GM12891 (cell line): ENCODE data around the gene AKAP9.
A peak's percentile ranks its signal among the peaks of the same experiment; 100 is the strongest.
"Not testable (repeated sequence)": the region's sequence is repeated elsewhere in the genome, so short reads cannot be mapped to it uniquely, and the experiment has no call there.

Experiments used
- DNase-seq: peaks from one replicate; pipeline ENCODE4 v3.0.0; 2011; ENCODE audit warnings: low spot score; ENCODE audit not compliant: insufficient read length
- FAIRE-seq: peaks from 2 replicates; lab custom pipeline; 2011; peaks lifted over from hg19 to GRCh38; lab: Jason Lieb, UNC
- PAX5 ChIP-seq: IDR thresholded peaks from 2 replicates; pipeline ENCODE4 v1.6.1; 2011; ENCODE audit warnings: low read length, moderate library complexity, mild to moderate bottlenecking; ENCODE audit not compliant: insufficient read depth, severe bottlenecking
- POLR2A ChIP-seq: IDR thresholded peaks from 2 replicates; pipeline ENCODE4 v1.6.1; 2011; ENCODE audit warnings: low read depth, low read length, control low read depth
- POLR2AphosphoS5 ChIP-seq: IDR thresholded peaks from 2 replicates; pipeline ENCODE4 v1.6.1; 2011; ENCODE audit warnings: low read depth, low read length, control low read depth
- POU2F2 ChIP-seq: IDR thresholded peaks from 2 replicates; pipeline ENCODE4 v1.6.1; 2011; ENCODE audit warnings: low read depth, mild to moderate bottlenecking, control low read depth, low read length, moderate library complexity
- SPI1 ChIP-seq: IDR thresholded peaks from 2 replicates; pipeline ENCODE4 v1.6.1; 2011; ENCODE audit warnings: low read depth, low read length, control low read depth
- TAF1 ChIP-seq: IDR thresholded peaks from 2 replicates; pipeline ENCODE4 v1.6.1; 2011; ENCODE audit warnings: low read depth, low read length, control low read depth

AKAP9 gene

DNA sequence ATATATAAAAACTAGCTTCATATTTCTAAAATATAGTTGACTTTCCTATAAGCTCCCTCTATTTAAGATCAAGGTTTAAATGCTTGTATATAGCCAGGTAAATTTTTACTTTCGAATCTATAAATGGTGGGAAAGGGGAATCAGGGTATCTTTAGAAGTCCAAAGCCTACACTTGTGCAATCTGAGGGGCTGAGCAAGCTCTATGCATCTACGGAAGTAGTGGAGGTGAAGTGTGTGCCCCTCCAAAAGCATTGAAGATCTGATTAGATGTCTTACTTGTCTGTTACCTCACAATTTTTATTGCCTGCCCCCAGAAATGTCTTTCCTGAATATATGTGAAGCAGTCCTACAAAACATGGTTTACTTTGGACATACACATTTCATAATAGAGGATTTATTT lies 1.6 kb downstream of the AKAP9 start:
- DNase-seq (no peak), FAIRE-seq (no peak)
- TF ChIP-seq POLR2AphosphoS5 (no peak), SPI1 (no peak), TAF1 (no peak), PAX5 (no peak)

GRCh38 chr7:91944970-91945369 lies 4.3 kb downstream of the AKAP9 start:
- FAIRE-seq, result not testable (repeated sequence)

GRCh38 chr7:91945476-91945875 lies 4.8 kb downstream of the AKAP9 start:
- no peak for TF ChIP-seq TAF1
- no peak for TF ChIP-seq POLR2A
- TF ChIP-seq POU2F2, result no peak
- no peak for TF ChIP-seq PAX5
- no peak for TF ChIP-seq POLR2AphosphoS5
- no peak for TF ChIP-seq SPI1
- no peak for DNase-seq
- no peak for FAIRE-seq

More at GRCh38 chr7:91944970-91945369, 4.3 kb downstream of the AKAP9 start:
- not testable (repeated sequence) for DNase-seq

DNA sequence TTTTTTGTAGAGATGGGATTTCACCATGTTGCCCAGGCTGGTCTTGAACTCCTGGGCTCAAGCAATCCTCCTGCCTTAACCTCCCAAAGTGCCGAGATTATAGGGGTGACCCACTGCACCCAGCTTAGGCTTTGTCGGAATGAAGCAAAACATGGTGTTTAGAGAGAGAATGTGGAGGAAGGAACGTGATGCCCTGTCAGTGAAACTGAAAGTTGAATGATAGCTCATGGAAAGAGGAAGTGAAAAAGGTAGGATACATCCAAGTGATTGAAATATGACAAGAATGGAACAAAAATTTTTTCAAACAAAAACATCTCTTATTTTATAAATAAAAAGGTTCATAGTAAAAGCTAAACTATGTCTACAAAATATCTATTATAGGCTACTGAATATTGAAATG lies 5.9 kb downstream of the AKAP9 start:
- FAIRE-seq, result peak; percentile 61
- no peak for DNase-seq
- TF ChIP-seq PAX5 (no peak), POU2F2 (no peak), POLR2AphosphoS5 (no peak), SPI1 (peak; percentile 92), POLR2A (no peak), TAF1 (no peak)

DNA sequence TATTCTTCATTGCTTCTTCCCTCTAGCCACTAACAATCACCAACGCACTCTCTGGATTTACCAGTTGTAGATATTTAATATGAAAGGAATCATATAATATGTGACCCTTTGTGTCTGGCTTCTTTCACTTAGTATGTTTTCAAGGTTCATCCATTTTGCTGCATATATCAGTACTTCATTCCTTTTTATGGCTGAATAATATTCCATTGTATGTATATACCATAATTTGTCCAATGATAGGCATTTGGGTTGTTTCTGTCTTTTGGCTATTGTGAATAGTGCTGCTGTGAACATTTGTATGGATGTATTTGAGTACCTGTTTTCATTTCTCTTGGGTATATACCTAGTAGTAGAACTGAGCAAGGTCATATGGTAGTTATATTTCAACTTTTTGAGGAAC lies 7.3 kb downstream of the AKAP9 start:
- FAIRE-seq, result no peak

GRCh38 chr7:91949221-91950009 lies 8.8 kb downstream of the AKAP9 start:
- FAIRE-seq (peak; percentile 51), DNase-seq (no peak)
- TF ChIP-seq POU2F2 (no peak), PAX5 (no peak), SPI1 (no peak), POLR2AphosphoS5 (no peak), POLR2A (no peak), TAF1 (no peak)

More for the DNA sequence above, 7.3 kb downstream of the AKAP9 start:
- no peak for DNase-seq
- TF ChIP-seq SPI1 (no peak), PAX5 (no peak), POU2F2 (no peak), POLR2A (no peak), TAF1 (no peak), POLR2AphosphoS5 (no peak)

DNA sequence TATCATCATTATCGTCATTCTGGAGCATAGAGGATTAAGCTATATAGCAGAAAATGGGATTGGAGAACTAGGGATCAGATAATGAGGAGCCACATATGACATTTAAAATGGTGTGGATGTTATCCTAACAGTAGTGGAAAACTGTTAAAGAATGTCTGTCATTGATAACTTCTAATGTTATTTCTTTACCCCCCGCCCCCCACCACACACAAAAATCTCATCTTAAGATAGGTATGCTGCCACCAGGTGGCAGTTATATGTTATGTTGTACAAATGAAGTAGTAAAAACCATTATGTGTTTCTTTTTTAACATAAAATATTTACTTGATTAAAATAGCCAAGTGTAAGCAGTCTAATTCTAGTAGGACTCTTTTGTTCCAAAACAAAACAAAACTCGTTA lies 13.0 kb downstream of the AKAP9 start:
- TF ChIP-seq TAF1, result no peak
- no peak for TF ChIP-seq POLR2A
- TF ChIP-seq POU2F2, result no peak
- no peak for TF ChIP-seq PAX5
- no peak for TF ChIP-seq POLR2AphosphoS5
- no peak for TF ChIP-seq SPI1
- DNase-seq (no peak), FAIRE-seq (no peak)

DNA sequence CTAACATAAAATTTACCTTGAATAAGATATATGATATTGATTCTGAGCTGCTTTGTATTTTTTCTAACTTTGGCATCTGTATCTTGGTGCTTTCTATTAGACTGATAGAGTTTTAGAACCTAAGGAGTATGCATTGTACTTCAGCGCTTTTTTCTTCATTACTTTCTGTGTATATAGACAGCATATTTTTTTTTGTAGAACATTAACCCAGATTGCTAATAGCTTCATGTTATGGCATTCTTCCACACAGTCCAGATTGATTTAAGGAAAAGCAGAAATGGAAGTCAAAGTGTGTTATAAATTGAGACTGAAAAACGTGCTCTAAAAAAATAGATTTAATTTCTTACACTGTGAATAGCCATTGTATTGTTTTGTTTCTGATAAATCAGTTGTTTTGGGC lies 15.8 kb downstream of the AKAP9 start:
- DNase-seq, FAIRE-seq: not testable (repeated sequence)

GRCh38 chr7:91957232-91957631 lies 16.6 kb downstream of the AKAP9 start:
- FAIRE-seq, result no peak
- TF ChIP-seq POLR2A (no peak), PAX5 (no peak), POLR2AphosphoS5 (no peak), TAF1 (no peak), SPI1 (no peak), POU2F2 (no peak)
- DNase-seq, result no peak

DNA sequence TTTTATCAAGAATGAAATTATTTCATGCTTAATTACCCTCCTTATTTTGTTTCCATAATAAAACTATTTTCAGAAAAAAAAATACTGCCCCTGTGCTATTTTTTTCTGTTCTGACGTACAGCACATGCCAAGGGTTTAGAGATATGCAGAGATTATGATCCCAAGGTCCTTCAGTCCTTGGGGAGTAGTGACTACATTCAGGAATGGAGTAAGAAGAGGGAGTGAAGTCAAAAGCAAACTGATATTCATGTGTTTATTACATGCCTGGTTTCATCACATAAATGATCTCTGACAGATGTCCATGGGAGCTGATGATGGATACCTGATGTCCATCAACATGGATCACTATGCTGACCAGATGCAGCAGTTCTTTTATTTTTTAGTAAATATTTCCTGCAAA lies 17.2 kb downstream of the AKAP9 start:
- DNase-seq (no peak), FAIRE-seq (no peak)
- TF ChIP-seq POU2F2 (no peak), PAX5 (no peak), SPI1 (no peak), TAF1 (no peak), POLR2A (no peak), POLR2AphosphoS5 (no peak)
